GM11168 (cell line): ENCODE measurements around the gene CKM.
"Not testable (repeated sequence)": the region's sequence is repeated elsewhere in the genome, so short reads cannot be mapped to it uniquely, and the experiment has no call there.

Experiments used
- in situ Hi-C: fragments of 300-500 bp; cut with MboI; formaldehyde crosslinking; loops from one replicate; pipeline ENCODE4 v1.12.0; 2022; ENCODE audit warnings: low sequenced_read_pairs; ENCODE audit not compliant: unreplicated experiment

The CKM gene

GRCh38 chr19:45350477-45351058 is 27.9 kb upstream of the CKM start:
- in situ Hi-C loops, result no loop called here

- in situ Hi-C loops, result no loop called here
Observed at GRCh38 chr19:45349430-45349941, 26.8 kb upstream of the CKM start.

DNA sequence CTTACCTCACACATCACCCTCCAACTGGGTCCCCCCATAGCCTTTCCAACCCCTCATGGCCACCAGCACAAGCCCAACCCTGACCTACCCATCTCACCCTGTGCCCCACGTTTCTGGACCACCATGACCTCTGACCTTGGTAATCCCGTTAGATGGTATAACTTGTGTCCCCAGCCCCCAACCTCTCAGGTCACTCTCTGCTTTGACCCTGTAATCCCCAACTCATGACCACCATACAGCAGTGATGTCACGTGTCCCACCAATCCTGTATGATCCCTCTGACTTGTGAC is 26.4 kb upstream of the CKM start:
- in situ Hi-C loops, result no loop called here

DNA sequence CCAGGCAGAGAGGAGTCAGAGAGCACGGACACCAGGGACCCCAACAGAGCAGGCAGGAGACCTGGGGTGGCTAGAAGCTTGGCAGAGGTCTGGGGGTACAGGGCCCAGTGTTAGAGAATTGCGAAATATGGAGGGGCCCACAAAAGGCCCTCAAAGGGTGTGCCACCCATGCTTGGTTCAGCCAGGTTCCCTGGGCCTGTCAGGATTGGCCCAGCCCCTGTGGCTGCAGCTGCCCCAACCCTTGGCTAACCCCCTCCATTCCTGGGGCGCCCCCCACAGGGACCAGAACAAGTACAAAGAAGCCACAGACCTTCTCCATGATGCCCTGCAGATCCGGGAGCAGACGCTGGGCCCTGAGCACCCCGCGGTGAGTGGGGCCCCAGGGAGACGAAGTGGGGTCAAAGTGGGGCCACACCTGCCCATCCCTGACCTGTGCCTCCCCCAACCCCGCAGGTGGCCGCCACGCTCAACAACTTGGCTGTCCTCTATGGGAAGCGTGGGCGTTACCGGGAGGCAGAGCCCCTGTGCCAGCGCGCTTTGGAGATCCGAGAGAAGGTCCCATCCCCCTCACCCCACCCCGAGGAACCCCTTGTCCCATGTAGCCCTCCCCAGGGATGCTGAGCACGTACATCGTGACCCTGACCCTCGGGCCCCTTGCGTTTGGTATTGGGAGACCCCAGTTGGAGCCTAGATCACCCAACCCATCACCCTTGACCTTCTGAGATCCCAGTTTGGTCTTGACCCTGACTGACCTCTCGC is 25.9 kb upstream of the CKM start:
- in situ Hi-C loops, result no loop called here

DNA sequence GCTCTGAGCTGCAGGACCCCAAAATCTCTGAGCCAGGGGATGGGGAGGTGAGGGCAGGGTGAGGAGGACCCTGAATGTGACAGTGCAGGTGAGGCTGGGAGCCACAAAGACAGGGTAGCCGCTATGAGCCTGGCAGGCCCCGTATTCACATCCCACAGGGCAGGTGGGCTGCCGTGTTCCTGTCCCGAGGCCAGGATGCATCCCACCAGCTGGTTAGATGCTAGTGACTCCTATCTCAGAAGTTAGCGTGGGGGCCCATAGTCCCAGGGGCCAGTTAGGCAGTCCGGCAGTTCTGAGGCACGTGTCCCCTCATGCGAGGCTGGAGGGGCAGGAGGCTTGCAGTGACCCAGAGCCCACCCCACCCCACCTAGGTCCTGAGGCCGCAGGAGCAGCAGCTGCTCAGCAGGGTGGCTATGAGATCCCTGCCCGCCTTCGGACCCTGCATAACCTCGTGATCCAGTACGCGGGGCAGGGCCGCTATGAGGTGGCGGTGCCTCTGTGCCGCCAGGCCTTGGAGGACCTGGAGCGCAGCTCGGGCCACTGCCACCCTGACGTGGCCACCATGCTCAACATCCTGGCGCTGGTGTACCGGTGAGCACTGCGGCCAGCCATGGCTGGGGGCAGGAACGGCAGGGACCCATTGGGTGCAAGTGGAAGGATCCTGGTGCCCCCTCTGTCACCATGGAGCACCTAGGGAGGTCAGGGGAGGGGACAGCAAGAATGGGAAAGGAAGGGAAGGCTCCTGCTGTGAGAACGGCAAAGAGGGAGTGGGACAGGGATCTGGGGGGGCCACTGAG is 25.1 kb upstream of the CKM start:
- in situ Hi-C loops, result no loop called here

GRCh38 chr19:45346449-45346848 is 23.8 kb upstream of the CKM start:
- in situ Hi-C loops, result no loop called here

GRCh38 chr19:45345506-45345860 is 22.8 kb upstream of the CKM start:
- in situ Hi-C loops, result no loop called here

DNA sequence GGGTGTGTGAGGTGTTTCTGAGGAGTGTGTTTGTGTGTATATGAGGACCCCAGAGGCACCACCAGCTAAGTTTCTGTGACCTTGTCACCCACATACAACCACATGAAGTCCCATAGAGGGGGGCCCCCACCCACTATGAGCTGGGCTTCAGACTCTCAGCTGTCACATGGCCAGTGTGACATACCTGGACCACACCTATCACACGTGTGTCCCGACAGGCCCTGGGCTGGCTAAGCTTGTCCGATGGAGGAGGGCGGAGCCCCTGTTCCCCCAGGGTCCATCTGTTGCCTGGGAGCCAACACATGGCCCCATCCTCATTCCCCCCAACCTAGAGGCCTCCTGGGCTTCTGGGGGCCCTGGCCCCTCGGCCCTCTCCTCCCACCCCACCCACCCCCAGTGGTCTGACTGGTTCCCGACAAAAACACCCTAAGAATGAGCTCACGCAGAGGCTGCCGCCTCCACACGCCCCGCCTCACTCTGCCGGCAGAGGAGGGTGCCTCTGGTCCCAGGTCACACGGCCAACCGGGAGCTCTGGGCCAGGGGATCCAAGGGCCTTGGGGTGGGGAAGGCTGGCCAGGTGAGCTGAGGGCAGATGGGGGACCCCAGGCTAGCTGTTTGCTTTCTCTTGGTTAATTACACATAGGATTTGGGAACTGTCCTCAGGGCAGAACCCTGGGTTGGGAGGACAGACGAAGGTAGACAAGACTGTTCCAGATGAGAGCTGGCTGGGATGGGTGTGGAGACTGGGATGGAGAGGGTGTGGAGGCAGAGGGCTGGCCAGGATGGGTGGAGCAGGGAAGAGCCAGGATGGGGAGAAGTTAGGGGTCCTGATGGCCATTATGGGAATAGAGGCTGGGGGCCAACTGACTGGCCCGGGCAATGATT is 22.2 kb upstream of the CKM start:
- in situ Hi-C loops, result no loop called here

- in situ Hi-C loops, result no loop called here
Observed at GRCh38 chr19:45342911-45343310, 20.2 kb upstream of the CKM start.

DNA sequence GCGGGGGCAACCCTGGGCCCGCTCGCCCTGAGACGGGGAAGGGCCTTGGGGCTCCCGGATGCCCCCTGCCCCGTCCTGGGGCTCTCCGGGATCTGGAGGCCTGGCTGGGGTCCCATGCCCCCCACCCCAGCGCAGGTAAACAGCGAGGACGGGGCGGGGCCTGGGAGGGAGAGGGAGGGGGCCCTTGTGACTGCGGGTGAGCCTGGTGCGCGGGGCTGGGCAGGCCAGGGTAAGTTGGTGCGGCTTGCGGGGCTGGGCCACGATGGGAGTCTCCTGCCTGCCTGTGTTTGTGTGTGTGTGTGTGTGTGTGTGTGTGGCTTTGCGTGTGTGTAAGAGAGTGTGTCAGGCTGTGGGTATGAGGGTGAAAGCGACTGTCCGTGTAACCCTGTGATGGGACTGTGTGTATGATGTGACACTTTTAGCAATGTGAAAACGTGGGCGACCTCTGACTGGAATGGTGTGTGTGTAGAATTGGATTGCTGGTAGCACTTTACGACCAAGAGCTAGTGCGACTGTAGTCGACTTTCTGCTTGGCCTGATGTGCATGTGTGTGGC is 18.3 kb upstream of the CKM start:
- in situ Hi-C loops, result no loop called here

DNA sequence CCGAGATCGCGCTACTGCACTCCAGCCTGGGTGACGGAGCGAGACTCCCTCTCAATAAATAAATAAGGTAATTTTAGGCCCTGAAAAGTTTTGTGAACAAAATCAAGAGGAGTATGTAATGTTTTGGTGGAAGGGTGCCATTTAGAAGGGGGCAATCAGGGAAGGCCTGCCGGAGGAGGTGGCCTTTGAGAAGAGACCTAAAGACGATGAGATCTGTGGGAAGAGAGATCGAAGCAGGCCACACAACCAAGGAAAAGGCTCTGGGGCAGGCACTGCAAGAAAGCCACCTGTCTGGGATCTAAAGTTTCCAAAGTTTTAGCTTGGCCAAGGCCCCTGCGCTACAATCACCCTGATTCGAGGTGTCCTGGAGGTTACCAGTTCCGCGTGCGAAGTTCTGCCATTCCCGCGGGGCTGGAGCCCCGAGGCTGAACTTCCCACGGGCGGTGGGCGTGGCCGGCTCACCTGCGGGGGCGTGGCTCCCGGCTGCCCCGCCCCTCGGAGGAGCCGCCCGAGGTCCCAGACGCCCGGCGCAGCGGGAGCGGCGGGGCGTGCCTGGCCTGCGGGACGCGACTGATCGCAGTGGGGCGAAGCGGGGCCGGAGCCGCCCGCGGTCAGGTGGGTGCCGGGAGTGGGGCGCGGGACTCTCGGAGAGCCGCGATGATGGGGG is 17.7 kb upstream of the CKM start, which contains the start of gene KLC3:
TSS of gene KLC3 (plus strand) at position 519 of the 667 bp plus-strand sequence. CDS start 4,792 bp downstream, outside the sequence.
- in situ Hi-C loops, result no loop called here

GRCh38 chr19:45339629-45340028 is 17.0 kb upstream of the CKM start:
- in situ Hi-C loops, result no loop called here

- in situ Hi-C loops, result no loop called here
Observed at GRCh38 chr19:45336696-45337251, 14.1 kb upstream of the CKM start.

GRCh38 chr19:45334881-45335280 is 12.2 kb upstream of the CKM start:
- in situ Hi-C loops, result not testable (repeated sequence)

DNA sequence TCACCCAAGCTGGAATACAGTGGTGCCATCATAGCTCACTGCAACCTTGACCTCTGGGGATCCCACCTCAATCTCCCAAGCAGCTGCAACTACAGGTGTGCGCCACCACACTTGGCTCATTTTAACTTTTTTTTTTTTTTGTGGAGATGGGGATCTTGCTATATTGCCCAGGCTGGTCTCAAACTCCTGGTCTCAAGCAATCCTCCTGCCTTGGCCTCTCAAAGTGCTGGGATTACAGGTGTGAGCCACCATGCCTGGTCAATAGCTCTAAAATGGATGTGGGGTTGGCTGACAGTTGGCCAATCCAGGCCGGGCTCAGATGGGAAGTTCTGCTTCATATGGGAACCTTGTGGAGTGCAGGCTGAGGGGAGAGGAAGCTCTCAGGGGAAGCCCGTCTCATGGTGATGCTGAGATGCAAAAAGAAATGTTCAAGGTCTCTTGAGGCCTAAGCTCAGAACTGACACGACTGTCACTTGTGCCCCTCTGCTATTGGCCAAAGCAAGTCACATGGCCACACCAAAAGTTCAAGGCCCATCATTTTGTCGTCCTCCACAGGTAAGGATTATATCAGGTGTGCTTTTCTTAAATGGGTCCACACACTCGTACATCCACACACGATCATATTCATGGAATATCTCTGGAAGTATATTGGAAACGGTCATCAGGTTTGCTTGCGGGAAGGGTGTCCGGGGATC is 11.1 kb upstream of the CKM start:
- in situ Hi-C loops, result no loop called here

GRCh38 chr19:45331411-45331810 is 8.7 kb upstream of the CKM start:
- in situ Hi-C loops, result no loop called here

DNA sequence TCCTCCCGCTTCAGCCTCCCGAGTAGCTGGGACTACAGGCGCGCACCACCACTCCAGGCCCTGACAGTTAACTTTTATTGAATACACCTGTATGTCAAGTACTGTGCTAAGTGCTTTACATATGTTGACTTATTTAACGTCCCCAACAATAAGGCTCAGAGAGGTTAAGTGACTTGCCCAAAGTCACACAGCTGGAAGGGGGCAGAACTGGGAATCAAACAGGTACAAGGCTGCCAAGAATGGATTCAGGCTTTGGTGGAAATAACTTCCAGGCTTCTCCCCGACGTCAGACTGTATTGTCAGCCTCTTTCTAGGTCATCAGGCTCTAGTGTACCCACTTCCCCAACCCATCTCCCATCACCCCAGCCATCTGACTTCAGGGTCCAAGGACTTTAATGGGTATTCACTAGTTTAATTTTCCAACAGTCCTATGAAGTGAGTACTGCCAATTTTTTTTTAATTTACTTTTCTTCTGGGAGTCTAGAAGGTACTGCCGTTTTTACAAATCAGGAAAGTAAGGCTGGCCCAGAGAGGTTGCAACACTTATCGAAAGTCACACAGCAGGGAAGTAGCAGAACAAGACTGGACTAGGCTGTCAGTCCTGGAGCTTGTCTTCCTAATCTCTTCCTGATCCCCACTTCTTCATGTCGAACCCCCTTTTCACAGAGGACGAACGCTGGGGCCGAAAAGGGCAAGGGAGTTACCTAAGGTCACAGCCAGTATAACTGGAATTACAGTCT is 4.9 kb upstream of the CKM start:
- in situ Hi-C loops, result no loop called here

- in situ Hi-C loops, result no loop called here
Observed at GRCh38 chr19:45324349-45324907, 1.8 kb upstream of the CKM start.
